MM.1S (cell line): ENCODE measurements around the gene PXYLP1.

Experiments
- EZH2 ChIP-seq: fragments of 300-600 bp; sonication (generic); optimal IDR thresholded peaks from 2 replicates; pipeline ENCODE3; 2017; ENCODE audit warnings: low read depth, mild to moderate bottlenecking, antibody characterized with exemption, low read length, mixed read lengths
- TF ChIP-seq, protein P1 (sequence below): fragments of 300-600 bp; sonication (generic); IDR thresholded peaks from 2 replicates; pipeline ENCODE4 v1.5.1; 2016; ENCODE audit warnings: antibody characterized with exemption, low read length, mixed read lengths

DNA sequence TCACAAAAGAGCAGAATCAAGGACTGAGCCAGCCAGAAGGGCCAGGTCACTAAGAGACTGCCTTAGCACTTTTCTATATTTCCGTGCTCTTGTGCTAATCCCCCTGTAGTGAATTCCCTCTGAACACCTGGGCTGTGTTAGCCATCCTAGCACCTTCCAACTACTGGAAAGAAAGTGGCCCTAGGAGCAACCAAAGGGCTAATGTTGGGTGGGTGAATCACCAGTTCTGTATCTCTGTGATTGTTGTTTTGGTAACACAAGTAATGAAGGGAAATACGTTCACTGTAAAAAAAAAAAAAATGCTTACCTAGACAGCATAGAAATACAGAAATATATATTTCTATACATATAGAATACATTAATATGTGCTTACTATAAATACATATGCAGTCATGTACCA lies 43.9 kb downstream of the PXYLP1 start:
- no peak for TF ChIP-seq EZH2
- TF ChIP-seq, protein P1, sequence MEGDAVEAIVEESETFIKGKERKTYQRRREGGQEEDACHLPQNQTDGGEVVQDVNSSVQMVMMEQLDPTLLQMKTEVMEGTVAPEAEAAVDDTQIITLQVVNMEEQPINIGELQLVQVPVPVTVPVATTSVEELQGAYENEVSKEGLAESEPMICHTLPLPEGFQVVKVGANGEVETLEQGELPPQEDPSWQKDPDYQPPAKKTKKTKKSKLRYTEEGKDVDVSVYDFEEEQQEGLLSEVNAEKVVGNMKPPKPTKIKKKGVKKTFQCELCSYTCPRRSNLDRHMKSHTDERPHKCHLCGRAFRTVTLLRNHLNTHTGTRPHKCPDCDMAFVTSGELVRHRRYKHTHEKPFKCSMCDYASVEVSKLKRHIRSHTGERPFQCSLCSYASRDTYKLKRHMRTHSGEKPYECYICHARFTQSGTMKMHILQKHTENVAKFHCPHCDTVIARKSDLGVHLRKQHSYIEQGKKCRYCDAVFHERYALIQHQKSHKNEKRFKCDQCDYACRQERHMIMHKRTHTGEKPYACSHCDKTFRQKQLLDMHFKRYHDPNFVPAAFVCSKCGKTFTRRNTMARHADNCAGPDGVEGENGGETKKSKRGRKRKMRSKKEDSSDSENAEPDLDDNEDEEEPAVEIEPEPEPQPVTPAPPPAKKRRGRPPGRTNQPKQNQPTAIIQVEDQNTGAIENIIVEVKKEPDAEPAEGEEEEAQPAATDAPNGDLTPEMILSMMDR = no peak
